ENCODE data around the gene RPS27A. TPM values are rescaled to one million over a fixed set of nuclear protein-coding genes. Genes with fewer than 3 reads are reported as not detected.
A peak's percentile ranks its signal among the peaks of the same experiment; 100 is the strongest.

The RPS27A gene
- total and polyA plus RNA-seq, 10 of the 15 experiments (the other 5 are each of a cell fraction or from before 2014, with no cell fraction given), result 1,460 to 4,705 (median 1,996) TPM

- no peak for TF ChIP-seq JUNB (IDR thresholded peaks at IDR 0.05)
Measured at GRCh38 chr2:55229221-55229620, 3.3 kb upstream of the RPS27A start (continued).

DNA sequence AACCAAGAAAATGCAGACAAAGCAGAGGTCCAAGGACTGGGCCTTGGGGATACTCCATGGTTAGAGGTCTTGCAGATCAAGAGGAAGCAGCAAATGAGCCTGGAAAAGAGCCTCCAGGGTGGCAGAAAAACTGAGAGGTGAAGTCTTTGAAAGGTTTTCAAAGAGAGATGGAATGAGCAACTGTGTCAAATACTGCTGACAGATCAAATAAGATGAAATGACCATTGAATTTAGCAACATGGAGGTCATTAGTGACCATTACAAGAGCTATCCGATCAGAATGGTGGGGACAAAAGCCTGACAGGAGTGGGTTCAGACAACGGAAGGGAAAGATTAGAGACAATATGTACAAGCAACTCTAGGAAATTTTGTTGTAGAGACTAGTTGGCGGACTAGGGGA is 1.9 kb upstream of the RPS27A start:
- TF ChIP-seq YY1 (IDR thresholded peaks at IDR 0.05; ENCODE audit: low read depth, low read length), result no peak
- TF ChIP-seq, protein P1, sequence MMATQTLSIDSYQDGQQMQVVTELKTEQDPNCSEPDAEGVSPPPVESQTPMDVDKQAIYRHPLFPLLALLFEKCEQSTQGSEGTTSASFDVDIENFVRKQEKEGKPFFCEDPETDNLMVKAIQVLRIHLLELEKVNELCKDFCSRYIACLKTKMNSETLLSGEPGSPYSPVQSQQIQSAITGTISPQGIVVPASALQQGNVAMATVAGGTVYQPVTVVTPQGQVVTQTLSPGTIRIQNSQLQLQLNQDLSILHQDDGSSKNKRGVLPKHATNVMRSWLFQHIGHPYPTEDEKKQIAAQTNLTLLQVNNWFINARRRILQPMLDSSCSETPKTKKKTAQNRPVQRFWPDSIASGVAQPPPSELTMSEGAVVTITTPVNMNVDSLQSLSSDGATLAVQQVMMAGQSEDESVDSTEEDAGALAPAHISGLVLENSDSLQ (IDR thresholded peaks at IDR 0.05), result no peak
- TF ChIP-seq SUZ12 (IDR thresholded peaks at IDR 0.05; ENCODE audit: unreplicated experiment), result no peak
- TF ChIP-seq SREBF2 (IDR thresholded peaks at IDR 0.05; ENCODE audit: low read length), result no peak
- TF ChIP-seq, protein P2, sequence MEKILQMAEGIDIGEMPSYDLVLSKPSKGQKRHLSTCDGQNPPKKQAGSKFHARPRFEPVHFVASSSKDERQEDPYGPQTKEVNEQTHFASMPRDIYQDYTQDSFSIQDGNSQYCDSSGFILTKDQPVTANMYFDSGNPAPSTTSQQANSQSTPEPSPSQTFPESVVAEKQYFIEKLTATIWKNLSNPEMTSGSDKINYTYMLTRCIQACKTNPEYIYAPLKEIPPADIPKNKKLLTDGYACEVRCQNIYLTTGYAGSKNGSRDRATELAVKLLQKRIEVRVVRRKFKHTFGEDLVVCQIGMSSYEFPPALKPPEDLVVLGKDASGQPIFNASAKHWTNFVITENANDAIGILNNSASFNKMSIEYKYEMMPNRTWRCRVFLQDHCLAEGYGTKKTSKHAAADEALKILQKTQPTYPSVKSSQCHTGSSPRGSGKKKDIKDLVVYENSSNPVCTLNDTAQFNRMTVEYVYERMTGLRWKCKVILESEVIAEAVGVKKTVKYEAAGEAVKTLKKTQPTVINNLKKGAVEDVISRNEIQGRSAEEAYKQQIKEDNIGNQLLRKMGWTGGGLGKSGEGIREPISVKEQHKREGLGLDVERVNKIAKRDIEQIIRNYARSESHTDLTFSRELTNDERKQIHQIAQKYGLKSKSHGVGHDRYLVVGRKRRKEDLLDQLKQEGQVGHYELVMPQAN (conservative IDR thresholded peaks at IDR 0.05), result no peak
- no peak for TF ChIP-seq MTA2 (IDR thresholded peaks at IDR 0.05; ENCODE audit: low read depth)
- no peak for TF ChIP-seq STAT3 (IDR thresholded peaks at IDR 0.05; ENCODE audit: low read depth, low read length)
- TF ChIP-seq BACH1 (IDR thresholded peaks at IDR 0.05; ENCODE audit: borderline replicate concordance), result no peak
- Histone ChIP-seq H3K4me2 (ENCODE audit: control insufficient read depth, insufficient read depth) (no peak overlapping the region), H3K36me3 (ENCODE audit: control insufficient read depth in 2 of 2, insufficient read depth in 2 of 2, low read length in 1 of 2) (peaks cover 0 to 12% of the 10 kb centered on the region in 2 experiments; a peak in 2 of 4 replicates), H3K27ac (ENCODE audit: control insufficient read depth, insufficient read depth) (no peak overlapping the region), H3K27me3 (replicated peaks in 1 of 2; ENCODE audit: control insufficient read depth in 2 of 2, insufficient read depth in 2 of 2, low read length in 1 of 2) (no peaks in the 10 kb centered on the region), H3K4me3 (peak overlapping the region; percentile 93; the same call in 1 of the 2 replicates), H4K20me1 (ENCODE audit: control insufficient read depth, insufficient read depth) (no peaks in the 10 kb centered on the region), H3K9me3 (replicated peaks; ENCODE audit: control insufficient read depth, insufficient read depth, low read length) (no peaks in the 10 kb centered on the region), H2AFZ (ENCODE audit: control insufficient read depth, low read depth, low read length) (no peak overlapping the region), H3K9ac (ENCODE audit: control insufficient read depth, insufficient read depth, low read length) (no peak overlapping the region), H3K79me2 (ENCODE audit: control insufficient read depth, insufficient read depth, low read length) (peaks cover 48% of the 10 kb centered on the region), H3K4me1 (ENCODE audit: control insufficient read depth, insufficient read depth, low read length) (peaks cover 3% of the 10 kb centered on the region; the same call in 1 of the 2 replicates)
- no peak for DNase-seq (ENCODE audit: low read depth, low spot score)
- ATAC-seq, result no peak
- FAIRE-seq, result no peak
- no TSS peak for BruUV-seq (replicated peaks)
- 96% methylated on average over 3 of the region's 3 CpGs for WGBS (ENCODE audit: insufficient coverage, insufficient replicate concordance, low lambda C conversion rate, missing lambda C conversion rate)
- RAD21 ChIA-PET (ENCODE audit: unreplicated experiment), result no interaction called here
- CTCF ChIA-PET, result interaction anchor here (1.0 kb wide), 1 partner anchor 62 kb away, joined by 4 read pairs; no protein-coding TSS in a partner anchor
- intact Hi-C loops (cut with micrococcal nuclease; ENCODE audit: unreplicated experiment), result loop anchor here (5.0 kb wide), 3 partner anchors 37 to 387 kb away; partner anchors contain the start of genes MTIF2, PPP4R3B and RTN4
- POLR2A ChIA-PET, result no interaction called here
- SMC1A ChIA-PET (ENCODE audit: uncharacterized antibody, unreplicated experiment), result no interaction called here
- in situ Hi-C loops (cut with MboI), result no loop called here

All from GM12878 (cell line).